Right cardiac atrium (tissue), 5 donors: Measurements from ENCODE around the gene YWHAG. TPM values are rescaled to one million over a fixed set of nuclear protein-coding genes. Genes with fewer than 3 reads are reported as not detected.
"Not testable (repeated sequence)": the region's sequence is repeated elsewhere in the genome, so short reads cannot be mapped to it uniquely, and the experiment has no call there.

ENCODE experiments used
- ATAC-seq, 2 donors: fragments of 200-7000 bp; cut with Tn5 transposase; one replicate each; pipeline versions ENCODE4 v1.8.0 to v1.9.1; 2020; ENCODE audit warnings: moderate library complexity in 2 of 2, mild to moderate bottlenecking in 1 of 2
- DNase-seq, 3 donors: peaks; one replicate each; pipeline ENCODE4 v3.0.0-alpha.2; 2020
- H3K27ac ChIP-seq: one replicate; pipeline ENCODE4 v1.5.1; 2013; ENCODE audit warnings: mild to moderate bottlenecking, low read length, control low read depth, moderate library complexity
- H3K27me3 ChIP-seq: one replicate; pipeline ENCODE4 v1.6.1; 2013; ENCODE audit not compliant: control insufficient read depth, insufficient read depth
- H3K4me1 ChIP-seq: one replicate; pipeline ENCODE4 v1.6.1; 2013; ENCODE audit warnings: low read length; ENCODE audit not compliant: control insufficient read depth, insufficient read depth
- H3K4me3 ChIP-seq: one replicate; pipeline ENCODE4 v1.5.1; 2013; ENCODE audit warnings: low read length, control low read depth
- H3K9me3 ChIP-seq: one replicate; pipeline ENCODE4 v1.6.1; 2013; ENCODE audit warnings: low read length; ENCODE audit not compliant: control insufficient read depth
- WGBS: extraction: QIAGEN DNeasy Blood & Tissue Kit; methylation state at CpG from one replicate; pipeline ENCODE4 v1.1.7; 2013; 5-methylcytosine and 5-hydroxymethylcytosine counted together
- intact Hi-C, 4 donors: fragments of 100-400 bp; cut with DNase I; formaldehyde crosslinking; loops; one replicate each; pipeline versions ENCODE4 v1.11.0 to v1.14.0; 2022 to 2023
- long read RNA-seq, 4 donors: library from polyadenylated mRNA; unstranded; transcript quantifications; one replicate each; pipeline ENCODE4 v2.0.0, GENCODE V29; 2020 to 2021
- polyA plus RNA-seq: library from polyadenylated mRNA; stranded (reverse); fragments of 200-250 nt; gene quantifications from one replicate; pipeline ENCODE4 v1.2.3, GENCODE V29; 2013
- total RNA-seq, 4 donors: library from RNA; stranded (reverse); fragmentation: NEBNext Ultra II Directional; extraction: Animal tissue kit (Norgen Biotek cat#: 25700); gene quantifications; one replicate each; pipeline ENCODE4 v1.2.1, GENCODE V29; 2021
- donor health status: healthy with polysubstance abuse.
- donor health status: DM: no; HTN: yes; CAD: no.
- donor health status: DM: no; HTN: no; CAD: no.
- donor health status: DM: no; HTN: yes; CAD: no; lungs with severe emphysema.
- donor health status: DM: yes; HTN: yes; CAD: no.

The YWHAG gene
- total RNA-seq, result 100 to 1,000 TPM; 209 to 282 (median 253) TPM
- polyA plus RNA-seq, result 139 TPM
- long read RNA-seq, donor 1, transcript YWHAG-201 (2 exons, 3,750 nt), result major isoform, 11 of 35 reads
- long read RNA-seq, donor 1, partial matches to known transcripts, result 0 of 35 reads
- long read RNA-seq, donor 1, other reads (novel, unspliced or antisense), result 24 of 35 reads
- long read RNA-seq, donor 2, partial matches to known transcripts, result 0 of 15 reads
- long read RNA-seq, donor 2, other reads (novel, unspliced or antisense), result 15 of 15 reads
- long read RNA-seq, donor 3, transcript YWHAG-201 (2 exons, 3,750 nt), result major isoform, 11 of 21 reads
- long read RNA-seq, donor 3, partial matches to known transcripts, result 0 of 21 reads
- long read RNA-seq, donor 3, other reads (novel, unspliced or antisense), result 10 of 21 reads
- long read RNA-seq, donor 4, transcript YWHAG-201 (2 exons, 3,750 nt), result major isoform, 5 of 13 reads
- long read RNA-seq, donor 4, partial matches to known transcripts, result 0 of 13 reads
- long read RNA-seq, donor 4, other reads (novel, unspliced or antisense), result 8 of 13 reads

- H3K27ac ChIP-seq, result peak within 1 kb of the TSS; percentile 94
- no peaks in the 10 kb centered on the region for H3K27me3 ChIP-seq
- no peaks in the 10 kb centered on the region for H3K4me1 ChIP-seq
- intact Hi-C loops, result loop anchor here in 2 of 4 donors (5.0 kb wide), 1 partner anchor 41 kb away; no protein-coding TSS in a partner anchor
- WGBS, result under 1% methylated on average over 80 of the region's 80 CpGs
- peak within 1 kb of the TSS; percentile 84 for H3K4me3 ChIP-seq
- ATAC-seq, result peak; percentile 94
- H3K9me3 ChIP-seq, result no peaks in the 10 kb centered on the region
- DNase-seq, result peak; percentile 92 to 97 (median 97)
Measured at GRCh38 chr7:76358481-76359110, at the start of gene YWHAG. YWHAG (minus strand) TSS chr7:76358991; CDS start chr7:76358808, 183 bp downstream.

GRCh38 chr7:76408121-76408560 lies 49.4 kb upstream of the YWHAG start:
- ATAC-seq (peak in 1 of 2 donors; percentile 17), DNase-seq (no peak)
- no peaks in the 10 kb centered on the region for H3K9me3 ChIP-seq
- no peaks in the 10 kb centered on the region for H3K27me3 ChIP-seq
- H3K4me3 ChIP-seq, result no peak overlapping the region
- no peaks in the 10 kb centered on the region for H3K4me1 ChIP-seq
- no peak overlapping the region for H3K27ac ChIP-seq
- intact Hi-C loops, result no loop called here

- Histone ChIP-seq H3K27me3 (no peaks in the 10 kb centered on the region), H3K9me3 (no peaks in the 10 kb centered on the region), H3K27ac (no peak overlapping the region), H3K4me3 (no peak overlapping the region), H3K4me1 (no peaks in the 10 kb centered on the region)
- WGBS, result 81% methylated on average over 4 of the region's 4 CpGs
- no peak for DNase-seq
- ATAC-seq, result no peak
- intact Hi-C loops, result no loop called here
Measured at GRCh38 chr7:76407718-76408117, 48.9 kb upstream of the YWHAG start.

- intact Hi-C loops, result no loop called here
- WGBS, result 87% methylated on average over 9 of the region's 9 CpGs
- Histone ChIP-seq H3K27me3 (no peaks in the 10 kb centered on the region), H3K27ac (no peak overlapping the region), H3K9me3 (no peaks in the 10 kb centered on the region), H3K4me1 (no peaks in the 10 kb centered on the region), H3K4me3 (no peak overlapping the region)
- no peak for DNase-seq
- no peak for ATAC-seq
Measured at GRCh38 chr7:76405738-76406137, 46.9 kb upstream of the YWHAG start.

GRCh38 chr7:76403780-76404494 lies 45.1 kb upstream of the YWHAG start:
- DNase-seq, result no peak
- no peak overlapping the region for H3K4me3 ChIP-seq
- H3K4me1 ChIP-seq, result no peaks in the 10 kb centered on the region
- no peaks in the 10 kb centered on the region for H3K9me3 ChIP-seq
- intact Hi-C loops, result no loop called here
- WGBS, result 86% methylated on average over 10 of the region's 10 CpGs
- ATAC-seq, result peak; percentile 26 to 73
- H3K27me3 ChIP-seq, result no peaks in the 10 kb centered on the region
- H3K27ac ChIP-seq, result no peak overlapping the region

GRCh38 chr7:76403097-76403496 lies 44.3 kb upstream of the YWHAG start:
- ATAC-seq, result peak in 1 of 2 donors; percentile 21
- DNase-seq, intact Hi-C loops, H3K27ac ChIP-seq, H3K4me1 ChIP-seq, H3K27me3 ChIP-seq, H3K9me3 ChIP-seq, H3K4me3 ChIP-seq: not testable (repeated sequence)
- 80% methylated on average over 8 of the region's 8 CpGs for WGBS

GRCh38 chr7:76400248-76400647 lies 41.5 kb upstream of the YWHAG start:
- Histone ChIP-seq H3K27ac (no peak overlapping the region), H3K27me3 (no peaks in the 10 kb centered on the region), H3K4me3 (no peak overlapping the region), H3K4me1 (no peaks in the 10 kb centered on the region), H3K9me3 (no peaks in the 10 kb centered on the region)
- DNase-seq (no peak), ATAC-seq (no peak)
- 91% methylated on average over 23 of the region's 23 CpGs for WGBS
- intact Hi-C loops, result no loop called here

- intact Hi-C loops, result loop anchor here in 1 of 4 donors (10.0 kb wide), 1 partner anchor 53 kb away; no protein-coding TSS in a partner anchor
- peak; percentile 63 to 75 for ATAC-seq
- 16% methylated on average over 45 of the region's 45 CpGs for WGBS
- Histone ChIP-seq H3K4me1 (peaks cover 2% of the 10 kb centered on the region), H3K27me3 (no peaks in the 10 kb centered on the region), H3K4me3 (peak overlapping the region; percentile 36), H3K27ac (no peak overlapping the region), H3K9me3 (no peaks in the 10 kb centered on the region)
- peak; percentile 83 to 94 (median 93) for DNase-seq
Measured at GRCh38 chr7:76397409-76398183, 38.8 kb upstream of the YWHAG start.

- WGBS, result 67% methylated on average over 8 of the region's 8 CpGs
Measured at GRCh38 chr7:76396864-76397263, 38.1 kb upstream of the YWHAG start.

More at GRCh38 chr7:76396864-76397263, 38.1 kb upstream of the YWHAG start:
- ATAC-seq (no peak), DNase-seq (no peak)
- intact Hi-C loops, result loop anchor here in 1 of 4 donors (10.0 kb wide), 1 partner anchor 52 kb away; no protein-coding TSS in a partner anchor
- Histone ChIP-seq H3K4me3 (peak overlapping the region; percentile 36), H3K27ac (no peak overlapping the region), H3K4me1 (peaks cover 3% of the 10 kb centered on the region), H3K27me3 (no peaks in the 10 kb centered on the region), H3K9me3 (no peaks in the 10 kb centered on the region)
